Stimulated activated CD4-positive, alpha-beta T cell treated with anti-CD3 and anti-CD28 coated beads, Interleukin-1b, Interleukin-23, amount 100 ng/mL, for 48 hours (primary cell): Measurements from ENCODE around the gene AP4B1.
"Not testable (repeated sequence)": the region's sequence is repeated elsewhere in the genome, so short reads cannot be mapped to it uniquely, and the experiment has no call there.

Source experiments
- DNase-seq: peaks from one replicate; pipeline ENCODE4 v3.0.0-alpha.2; 2020

Gene AP4B1

DNA sequence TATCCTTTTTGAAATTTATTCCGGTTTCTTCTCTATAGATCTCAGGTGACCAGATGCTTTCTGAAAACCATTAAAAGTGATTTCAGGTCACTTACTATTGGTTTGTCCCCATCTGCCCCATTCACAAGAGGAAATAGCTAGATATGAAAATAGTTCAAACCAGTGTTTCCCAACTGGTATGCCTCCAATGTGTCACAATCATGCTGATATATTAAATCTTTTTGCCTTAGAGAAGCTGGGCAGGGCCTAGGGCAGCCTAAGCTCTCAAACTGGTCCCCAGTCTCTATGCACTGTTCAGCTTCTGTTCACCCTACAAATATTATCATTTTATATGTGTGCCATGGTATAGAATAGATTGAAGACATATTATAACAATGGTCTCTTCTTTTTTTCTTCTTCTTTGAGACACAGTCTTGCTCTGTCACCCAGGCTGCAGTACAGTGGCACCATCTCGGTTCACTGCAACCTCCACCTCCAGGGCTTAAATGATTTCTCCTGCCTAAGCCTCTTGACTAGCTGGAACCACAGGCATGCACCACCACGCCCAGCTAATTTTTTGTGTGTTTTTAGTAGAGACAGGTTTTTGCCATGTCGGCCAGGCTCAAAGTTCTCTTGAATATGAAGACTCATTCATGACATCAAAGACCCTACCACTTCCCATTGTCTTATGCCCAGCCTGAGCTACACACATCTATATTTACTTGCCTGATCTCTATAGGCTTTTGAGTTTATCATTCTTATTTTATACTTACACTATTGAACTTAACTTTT, 48.8 kb downstream of the AP4B1 start:
- no peak for DNase-seq

DNA sequence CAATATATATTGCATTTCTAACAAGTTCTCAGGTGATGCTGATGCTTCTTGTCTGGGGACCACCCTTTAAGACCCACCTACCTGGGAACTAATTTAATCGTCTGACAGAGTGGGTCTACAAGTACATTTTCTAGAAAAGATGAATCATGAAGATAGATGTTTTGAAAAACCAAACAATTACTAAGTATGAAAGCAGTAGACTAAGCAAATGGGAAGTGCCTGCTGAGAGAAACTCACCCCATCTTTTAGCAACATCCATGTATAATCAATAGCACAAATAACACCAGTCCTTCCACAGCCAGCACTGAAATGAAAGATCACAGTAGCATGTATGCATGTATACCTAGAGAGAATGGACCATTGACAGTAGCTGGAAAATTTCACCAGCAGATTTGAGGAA, 50.4 kb downstream of the AP4B1 start:
- no peak for DNase-seq

DNA sequence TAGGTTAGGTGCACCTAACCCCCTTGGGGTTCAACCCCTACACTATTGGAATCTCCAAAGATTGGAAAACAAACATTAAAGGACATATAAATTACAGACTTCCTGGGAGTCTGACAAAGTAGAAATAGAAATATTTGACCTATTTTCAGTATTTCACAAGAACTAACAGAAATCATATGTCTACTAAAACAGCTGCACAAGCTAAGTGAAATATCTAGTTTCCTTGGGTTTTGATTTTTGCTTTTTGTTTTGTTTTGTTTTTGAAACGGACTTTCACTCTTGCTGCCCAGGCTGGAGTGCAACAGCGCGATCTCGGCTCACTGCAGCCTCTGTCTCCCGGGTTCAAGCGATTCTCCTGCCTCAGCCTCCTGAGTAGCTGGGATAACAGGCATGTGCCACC, 51.9 kb downstream of the AP4B1 start:
- not testable (repeated sequence) for DNase-seq

DNA sequence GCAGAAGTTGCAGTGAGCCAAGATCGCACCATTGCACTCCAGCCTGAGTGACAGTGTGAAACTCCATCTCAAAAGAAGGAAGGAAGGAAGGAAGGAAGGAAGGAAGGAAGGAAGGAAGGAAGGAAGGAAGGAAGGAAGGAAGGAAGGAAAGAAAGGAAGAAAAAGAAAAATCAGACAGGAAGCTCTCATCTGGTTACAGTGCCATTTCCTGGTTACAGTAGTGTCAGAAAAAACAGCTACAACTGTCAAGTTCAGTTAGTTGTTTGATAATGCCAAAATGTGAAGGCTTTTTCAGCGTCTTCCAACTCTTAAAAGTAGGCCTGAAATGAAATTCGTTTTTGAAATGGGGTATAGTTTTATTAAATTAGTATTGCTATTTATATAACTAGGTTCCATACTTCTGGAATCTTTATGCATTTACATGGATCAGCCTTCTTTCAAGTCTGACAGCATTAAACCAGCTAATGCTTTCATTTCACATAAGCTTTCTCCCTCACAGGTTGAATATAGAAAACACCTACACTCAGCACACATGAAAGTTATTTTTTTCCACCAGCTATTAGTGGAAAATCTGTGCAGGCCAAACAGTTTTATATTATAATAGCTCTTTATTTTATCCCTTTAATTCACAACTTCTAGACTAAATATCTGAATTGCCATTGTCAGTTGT, 54.3 kb downstream of the AP4B1 start:
- DNase-seq = no peak

DNA sequence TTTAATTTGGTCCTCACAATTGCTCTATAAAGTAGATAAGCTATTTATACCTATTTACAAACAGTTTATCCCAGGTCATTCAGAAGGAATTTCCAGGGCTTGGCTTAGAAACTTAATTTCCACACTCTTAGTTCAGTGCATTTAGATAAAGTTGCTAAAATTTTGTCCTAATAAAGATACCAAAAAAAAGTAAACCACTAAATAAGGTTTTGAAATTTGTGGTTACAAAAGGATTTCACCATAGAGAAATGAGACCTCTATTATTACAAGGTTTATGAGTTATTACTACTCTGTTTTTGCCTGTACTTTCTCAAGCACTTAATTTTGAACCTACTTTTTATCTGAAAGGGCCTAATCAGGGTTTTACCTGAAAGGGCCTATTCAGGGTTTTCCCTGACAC, 55.5 kb downstream of the AP4B1 start:
- no peak for DNase-seq

DNA sequence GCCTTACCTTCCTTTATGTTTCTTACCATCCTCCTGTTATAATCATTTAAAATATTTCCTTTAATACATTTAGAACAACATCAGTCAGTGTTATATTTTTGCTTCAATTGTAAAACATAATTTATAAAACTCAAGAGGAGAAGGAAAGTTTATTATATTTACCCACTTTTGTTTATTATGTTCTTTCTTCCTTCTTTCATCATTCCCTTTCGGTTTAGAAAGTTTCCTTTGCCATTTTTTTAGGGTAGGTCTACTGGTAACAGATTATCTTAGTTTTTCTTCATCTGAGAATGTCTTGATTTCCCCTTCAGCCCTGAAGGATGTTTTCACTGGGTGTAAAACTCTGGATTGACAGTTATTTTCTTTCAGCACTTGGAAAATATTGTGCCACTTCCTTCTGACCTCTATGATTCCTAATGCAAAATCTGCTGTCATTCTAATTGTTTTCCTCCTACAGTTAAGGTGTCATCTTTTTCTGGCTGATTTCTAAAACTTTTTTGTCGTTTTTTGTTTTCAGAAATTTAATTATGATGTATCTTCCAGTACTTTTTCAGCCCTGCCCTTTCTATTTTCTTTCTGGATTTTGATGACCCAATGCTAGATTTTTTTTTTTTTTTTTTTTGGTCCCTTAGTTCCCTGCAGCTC, 58.1 kb downstream of the AP4B1 start:
- DNase-seq = no peak
